A673 (cell line): ENCODE measurements around the gene AIFM3. TPM values are rescaled to one million over a fixed set of nuclear protein-coding genes. Genes with fewer than 3 reads are reported as not detected.

Experiments
- BruUV-seq: library from RNA; stranded (reverse); fragments of 400-500 nt; replicated peaks from 2 replicates; lab custom pipeline; 2021; lab: Mats Ljungman, UMichigan
- CTCF ChIA-PET: fragments of 300-600 bp; sonication (Branson Sonifier 250); formaldehyde crosslinking; loops from one replicate; lab custom pipeline; 2022; ENCODE audit warnings: antibody characterized with exemption; lab: Charles Lee
- POLR2A ChIA-PET: fragments of 300-600 bp; sonication (Branson Sonifier 250); formaldehyde crosslinking; loops from one replicate; lab custom pipeline; 2022; ENCODE audit warnings: antibody characterized with exemption; ENCODE audit not compliant: low non-redundant PET; lab: Charles Lee
- DNase-seq: peaks from one replicate; pipeline ENCODE4 v3.0.0-alpha.2; 2015; ENCODE audit warnings: low spot score
- H3K27ac ChIP-seq: fragments of 200-600 bp; sonication (generic); 2 replicates; pipeline ENCODE4 v1.5.1; 2016; ENCODE audit warnings: mixed run types, low read depth, mild to moderate bottlenecking, mixed read lengths, antibody characterized with exemption, low read length; ENCODE audit not compliant: poor library complexity, severe bottlenecking
- H3K27me3 ChIP-seq: fragments of 200-600 bp; sonication (generic); replicated peaks from 2 replicates; pipeline ENCODE4 v1.6.1; 2017; ENCODE audit warnings: mixed run types, low read depth, mild to moderate bottlenecking, mixed read lengths, antibody characterized with exemption, low read length; ENCODE audit not compliant: insufficient read depth, poor library complexity
- H3K36me3 ChIP-seq: fragments of 200-600 bp; sonication (generic); 2 replicates; pipeline ENCODE4 v1.6.1; 2016; ENCODE audit warnings: mixed run types, mild to moderate bottlenecking, mixed read lengths, antibody characterized with exemption, low read length; ENCODE audit not compliant: insufficient read depth, poor library complexity, severe bottlenecking
- H3K4me1 ChIP-seq: fragments of 200-600 bp; sonication (generic); 2 replicates; pipeline ENCODE4 v1.6.1; 2017; ENCODE audit warnings: mixed run types, mild to moderate bottlenecking, mixed read lengths, antibody characterized with exemption, low read length; ENCODE audit not compliant: insufficient read depth, poor library complexity, severe bottlenecking
- H3K4me3 ChIP-seq: fragments of 200-600 bp; sonication (generic); 2 replicates; pipeline ENCODE4 v1.5.1; 2016; ENCODE audit warnings: low read depth, mixed run types, mild to moderate bottlenecking, mixed read lengths, low read length; ENCODE audit not compliant: poor library complexity, severe bottlenecking
- H3K9me3 ChIP-seq: fragments of 200-600 bp; sonication (generic); 2 replicates; pipeline ENCODE4 v1.6.1; 2016; ENCODE audit warnings: mixed run types, low read depth, mild to moderate bottlenecking, mixed read lengths, antibody characterized with exemption, low read length; ENCODE audit not compliant: poor library complexity, severe bottlenecking
- CTCF ChIP-seq: fragments of 300-800, 200-600 bp; sonication (generic); conservative IDR thresholded peaks from 2 replicates; pipeline ENCODE4 v1.5.1; 2017; ENCODE audit warnings: low read depth, mild to moderate bottlenecking, antibody characterized with exemption, low read length, moderate library complexity, mixed read lengths
- EZH2 ChIP-seq: fragments of 200-600 bp; sonication (generic); IDR thresholded peaks from 2 replicates; pipeline ENCODE4 v1.6.1; 2017; ENCODE audit warnings: borderline replicate concordance, low read depth, mild to moderate bottlenecking, mixed read lengths, antibody characterized with exemption, low read length; ENCODE audit not compliant: poor library complexity, severe bottlenecking
- intact Hi-C: fragments of 100-400 bp; cut with micrococcal nuclease; formaldehyde crosslinking; loops from one replicate; pipeline ENCODE4 v1.10.0; 2022; ENCODE audit not compliant: unreplicated experiment
- total RNA-seq: library from RNA; stranded (reverse); gene quantifications from 2 replicates; pipeline ENCODE4 v1.2.3, GENCODE V29; 2021

The AIFM3 gene
- total RNA-seq, 1 experiment from 2014 or later = not detected

GRCh38 chr22:20986365-20986764 lies 19.3 kb downstream of the AIFM3 start:
- ChIA-PET POLR2A (no interaction called here), CTCF (no interaction called here)
- Histone ChIP-seq H3K27ac (no peak overlapping the region), H3K9me3 (no peaks in the 10 kb centered on the region), H3K4me3 (no peak overlapping the region), H3K27me3 (no peaks in the 10 kb centered on the region), H3K36me3 (peaks cover 18% of the 10 kb centered on the region), H3K4me1 (peaks cover under 1% of the 10 kb centered on the region)
- DNase-seq = no peak
- no TSS peak for BruUV-seq
- TF ChIP-seq EZH2 (no peak), CTCF (no peak)
- intact Hi-C loops = no loop called here

DNA sequence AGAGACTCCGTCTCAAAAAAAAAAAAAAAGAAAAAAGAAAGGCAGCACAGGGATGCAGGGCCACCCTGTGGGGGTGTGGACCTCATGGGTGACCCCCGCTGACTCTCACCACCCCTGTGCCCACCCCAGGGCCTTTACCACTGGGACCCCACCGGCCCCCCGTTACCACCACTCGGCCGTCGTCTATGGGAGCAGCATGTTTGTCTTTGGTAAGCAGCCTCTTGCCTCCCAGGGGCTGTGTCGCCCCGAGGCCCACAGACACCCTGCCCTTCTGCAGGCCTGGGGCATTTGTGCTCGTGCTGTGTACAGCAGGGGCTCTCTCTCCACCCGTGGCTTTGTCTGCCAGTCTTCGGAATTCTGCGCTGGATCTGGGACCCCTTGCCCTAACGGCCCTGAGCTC lies 20.3 kb downstream of the AIFM3 start:
- Histone ChIP-seq H3K36me3 (peaks cover 25% of the 10 kb centered on the region), H3K27me3 (no peaks in the 10 kb centered on the region), H3K9me3 (no peaks in the 10 kb centered on the region), H3K4me1 (no peaks in the 10 kb centered on the region), H3K27ac (no peak overlapping the region), H3K4me3 (no peak overlapping the region)
- no peak for DNase-seq
- no peak for TF ChIP-seq CTCF
- TF ChIP-seq EZH2 = no peak
- POLR2A ChIA-PET = no interaction called here
- BruUV-seq = no TSS peak
- intact Hi-C loops = no loop called here
- CTCF ChIA-PET = no interaction called here

DNA sequence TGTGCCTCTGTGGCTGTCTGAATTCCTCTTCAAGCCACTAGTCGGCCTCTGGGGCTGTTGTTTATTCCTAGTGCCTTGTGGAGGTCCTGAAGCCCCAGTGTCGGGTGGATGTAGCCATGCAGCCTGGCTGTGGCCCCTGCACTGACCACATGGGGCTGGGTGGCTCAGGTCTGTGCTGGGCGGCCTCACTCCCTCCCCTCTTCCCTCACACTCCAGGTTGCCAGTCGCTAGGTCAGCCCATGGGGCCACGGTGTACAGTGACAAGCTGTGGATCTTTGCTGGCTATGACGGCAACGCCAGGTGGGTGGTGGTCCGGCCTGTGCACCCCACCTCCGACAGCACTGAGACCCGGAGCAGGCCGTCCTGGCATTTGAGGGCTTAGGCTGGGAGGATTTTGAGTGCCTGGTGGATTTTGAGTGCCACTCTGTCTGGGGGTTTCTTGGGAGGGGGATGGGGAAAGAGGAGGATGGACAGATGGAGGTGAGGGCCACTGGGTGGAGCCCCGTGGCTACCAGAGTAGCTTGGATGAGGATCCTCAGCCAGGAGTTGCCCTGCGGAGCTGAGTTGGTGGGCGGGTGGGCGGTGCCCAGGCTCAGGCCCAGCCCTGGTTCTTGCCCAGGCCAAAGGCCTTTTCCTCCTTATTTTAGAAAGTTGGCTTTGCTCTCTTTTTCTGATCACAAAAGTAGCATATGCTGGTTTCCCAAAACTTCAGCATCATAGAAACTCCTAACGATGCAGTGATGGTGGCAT lies 21.7 kb downstream of the AIFM3 start:
- CTCF ChIA-PET = no interaction called here
- Histone ChIP-seq H3K36me3 (peaks cover 27% of the 10 kb centered on the region), H3K27ac (no peak overlapping the region), H3K27me3 (no peaks in the 10 kb centered on the region), H3K4me1 (no peaks in the 10 kb centered on the region), H3K4me3 (no peak overlapping the region), H3K9me3 (no peaks in the 10 kb centered on the region)
- TF ChIP-seq CTCF (no peak), EZH2 (no peak)
- no TSS peak for BruUV-seq
- intact Hi-C loops = no loop called here
- no peak for DNase-seq
- POLR2A ChIA-PET = interaction anchor here (0.6 kb wide), 1 partner anchor 11 kb away, joined by 3 read pairs; no protein-coding TSS in a partner anchor
